ENCODE data around the gene EBLN2. TPM values are rescaled to one million over a fixed set of nuclear protein-coding genes. Genes with fewer than 3 reads are reported as not detected.

EBLN2 gene
- total RNA-seq, 1 donor = 8.6 TPM

- DNase-seq (ENCODE audit: low read depth) = no peak
- no peak overlapping the region for H3K4me3 ChIP-seq (ENCODE audit: low read depth, low read length)
- no peak for TF ChIP-seq CTCF (IDR thresholded peaks at IDR 0.05; ENCODE audit: insufficient read depth, low read depth, low read length)
Measured at GRCh38 chr3:73026760-73027113, 34.7 kb upstream of the EBLN2 start.

GRCh38 chr3:73028803-73029202 lies 32.7 kb upstream of the EBLN2 start:
- no peak for TF ChIP-seq CTCF (IDR thresholded peaks at IDR 0.05; ENCODE audit: insufficient read depth, low read depth, low read length)
- DNase-seq (ENCODE audit: low read depth) = no peak
- H3K4me3 ChIP-seq (ENCODE audit: low read depth, low read length) = no peak overlapping the region

- TF ChIP-seq CTCF (IDR thresholded peaks at IDR 0.05; ENCODE audit: insufficient read depth, low read depth, low read length) = no peak
- H3K4me3 ChIP-seq (ENCODE audit: low read depth, low read length) = no peak overlapping the region
- peak; percentile 88 for DNase-seq (ENCODE audit: low read depth)
Measured at GRCh38 chr3:73029321-73029796, 32.1 kb upstream of the EBLN2 start.

GRCh38 chr3:73030073-73030597 lies 31.3 kb upstream of the EBLN2 start:
- no peak overlapping the region for H3K4me3 ChIP-seq (ENCODE audit: low read depth, low read length)
- DNase-seq (ENCODE audit: low read depth) = no peak
- no peak for TF ChIP-seq CTCF (IDR thresholded peaks at IDR 0.05; ENCODE audit: insufficient read depth, low read depth, low read length)

- TF ChIP-seq CTCF (IDR thresholded peaks at IDR 0.05; ENCODE audit: insufficient read depth, low read depth, low read length) = no peak
- DNase-seq (ENCODE audit: low read depth) = no peak
- H3K4me3 ChIP-seq (ENCODE audit: low read depth, low read length) = no peak overlapping the region
Measured at GRCh38 chr3:73031573-73032103, 29.8 kb upstream of the EBLN2 start.

GRCh38 chr3:73036694-73037591 lies 24.5 kb upstream of the EBLN2 start:
- DNase-seq (ENCODE audit: low read depth) = no peak
- H3K4me3 ChIP-seq (ENCODE audit: low read depth, low read length) = no peak overlapping the region
- TF ChIP-seq CTCF (IDR thresholded peaks at IDR 0.05; ENCODE audit: insufficient read depth, low read depth, low read length) = no peak

Measured in fibroblast of villous mesenchyme (primary cell).